K562 (cell line): ENCODE data around the gene RIPOR2. TPM values are rescaled to one million over a fixed set of nuclear protein-coding genes. Genes with fewer than 3 reads are reported as not detected.

Experiments used
- ATAC-seq: fragments of 200-7000 bp; cut with Tn5 transposase; 3 replicates; pipeline ENCODE4 v1.9.1; 2020; ENCODE audit warnings: moderate library complexity
- BruUV-seq: library from RNA; stranded (reverse); fragments of 400-500 nt; replicated peaks from 2 replicates; lab custom pipeline; 2021; lab: Mats Ljungman, UMichigan
- CTCF ChIA-PET: fragments of 300-600 bp; formaldehyde crosslinking; extraction: SDS; loops from one replicate; lab custom pipeline; 2021; ENCODE audit warnings: low intra/inter-chr PET ratio; lab: Yijun Ruan, JAX
- POLR2A ChIA-PET: fragments of 300-600, 350-650 bp; sonication (Branson Sonifier 250); formaldehyde crosslinking; extraction: SDS; loops from one replicate; lab custom pipeline; 2021; ENCODE audit warnings: antibody characterized with exemption, inconsistent platforms; lab: Yijun Ruan, JAX
- DNase-seq, 4 experiments: peaks; one replicate each; pipeline versions ENCODE4 v3.0.0 to v3.0.0-alpha.2; 2011 to 2018; ENCODE audit warnings: low spot score in 3 of 4, mixed read lengths in 3 of 4; ENCODE audit errors: extremely low read depth in 1 of 4
- FAIRE-seq: peaks from 2 replicates; lab custom pipeline; 2011; peaks lifted over from hg19 to GRCh38; lab: Jason Lieb, UNC
- H2AFZ ChIP-seq: 2 replicates; pipeline ENCODE4 v1.6.0; 2011; ENCODE audit warnings: low read depth, low read length, control low read depth, inconsistent platforms
- H3K27ac ChIP-seq: fragments of 200-600 bp; 3 replicates; pipeline ENCODE4 v1.8.0; 2011; ENCODE audit warnings: low read depth, mild to moderate bottlenecking, control low read depth, inconsistent platforms, low read length, moderate library complexity, mixed read lengths; ENCODE audit errors: extremely low read depth
- H3K27me3 ChIP-seq, 2 experiments: fragments of 300-600 bp in 1 of 2; 2 replicates in 1 of 2; 3 replicates in 1 of 2; pipeline versions ENCODE4 v1.6.0 to v1.8.0; 2011; ENCODE audit warnings: inconsistent platforms in 2 of 2, low read length in 2 of 2, mild to moderate bottlenecking in 1 of 2, mixed read lengths in 1 of 2, moderate library complexity in 1 of 2; ENCODE audit not compliant: control insufficient read depth in 2 of 2, insufficient read depth in 2 of 2
- H3K36me3 ChIP-seq: fragments of 300-600 bp; 3 replicates; pipeline ENCODE4 v1.8.0; 2011; ENCODE audit warnings: mild to moderate bottlenecking, low read length, inconsistent platforms; ENCODE audit not compliant: control insufficient read depth, insufficient read depth
- H3K4me1 ChIP-seq, 2 experiments: fragments of 200-600 bp in 1 of 2; replicated peaks in 1 of 2; 2 replicates in 1 of 2; 3 replicates in 1 of 2; pipeline versions ENCODE4 v1.5.1 to v1.8.0; 2011; ENCODE audit warnings: inconsistent platforms in 2 of 2, low read length in 2 of 2, mild to moderate bottlenecking in 1 of 2, mixed read lengths in 1 of 2, moderate library complexity in 1 of 2; ENCODE audit not compliant: control insufficient read depth in 2 of 2, insufficient read depth in 2 of 2
- H3K4me2 ChIP-seq: 2 replicates; pipeline ENCODE4 v1.6.1; 2011; ENCODE audit warnings: low read length, control low read depth, inconsistent platforms, mixed read lengths; ENCODE audit not compliant: insufficient read depth
- H3K4me3 ChIP-seq: fragments of 200-600 bp; sonication (generic), shearing (Covaris generic); 2 replicates; pipeline ENCODE4 v1.5.1; 2016; ENCODE audit warnings: control low read depth, inconsistent platforms
- H3K79me2 ChIP-seq: fragments of 200-600 bp; 3 replicates; pipeline ENCODE4 v1.8.0; 2011; ENCODE audit warnings: low read length, inconsistent platforms; ENCODE audit not compliant: control insufficient read depth, insufficient read depth
- H3K9ac ChIP-seq, 2 experiments: 2 replicates each; pipeline versions ENCODE4 v1.6.0 to v1.6.1; 2011; ENCODE audit warnings: low read depth in 2 of 2, low read length in 2 of 2, control low read depth in 1 of 2, inconsistent platforms in 1 of 2, mild to moderate bottlenecking in 1 of 2, mixed read lengths in 1 of 2; ENCODE audit not compliant: insufficient read depth in 1 of 2
- H3K9me1 ChIP-seq: one replicate; pipeline ENCODE4 v1.6.0; 2011; ENCODE audit warnings: inconsistent platforms, mild to moderate bottlenecking, low read length, moderate library complexity; ENCODE audit not compliant: control insufficient read depth, insufficient read depth
- H3K9me3 ChIP-seq: replicated peaks from 2 replicates; pipeline ENCODE4 v1.5.1; 2011; ENCODE audit warnings: low read depth, low read length, inconsistent platforms; ENCODE audit not compliant: control insufficient read depth, insufficient read depth
- H4K20me1 ChIP-seq: replicated peaks from 2 replicates; pipeline ENCODE4 v1.6.1; 2011; ENCODE audit warnings: low read length, inconsistent platforms, mixed read lengths; ENCODE audit not compliant: control insufficient read depth, insufficient read depth
- GTF3C2 ChIP-seq: IDR thresholded peaks from 3 replicates; pipeline ENCODE4 v1.6.1; 2011; ENCODE audit warnings: borderline replicate concordance, mild to moderate bottlenecking, moderate library complexity; ENCODE audit not compliant: insufficient read length; ENCODE audit errors: extremely low read depth
- LEF1 ChIP-seq: fragments of 450-650 bp; IDR thresholded peaks from 2 replicates; pipeline ENCODE4 v1.6.1; 2016; ENCODE audit warnings: mild to moderate bottlenecking
- PATZ1 ChIP-seq: fragments of 250-450 bp; sonication (Bioruptor Pico); IDR thresholded peaks from 2 replicates; pipeline ENCODE4 v1.5.0; 2020; ENCODE audit warnings: mild to moderate bottlenecking, borderline replicate concordance
- SNIP1 ChIP-seq: fragments of 450-650 bp; IDR thresholded peaks from 2 replicates; pipeline ENCODE4 v1.7.1; 2017; ENCODE audit warnings: low read depth, mild to moderate bottlenecking
- THAP7 ChIP-seq: fragments of 250-450 bp; sonication (Bioruptor Pico); IDR thresholded peaks from 2 replicates; pipeline ENCODE4 v1.5.0; 2021
- ZHX1 ChIP-seq: fragments of 150-350 bp; conservative IDR thresholded peaks from 2 replicates; pipeline ENCODE4 v1.6.1; 2014; ENCODE audit warnings: low read length
- ZNF695 ChIP-seq: fragments of 450-650 bp; formaldehyde crosslinking; IDR thresholded peaks from 2 replicates; pipeline ENCODE4 v1.4.0; 2020; ENCODE audit warnings: mild to moderate bottlenecking, moderate library complexity
- ZNF717 ChIP-seq: fragments of 250-450 bp; sonication (Bioruptor Pico); IDR thresholded peaks from 2 replicates; pipeline ENCODE4 v1.5.0; 2021
- WGBS: fragments of 100-300 bp; shearing (Covaris generic); methylation state at CpG from one replicate; pipeline ENCODE4 v1.1.6; 2016; ENCODE audit warnings: low coverage, mixed read lengths; ENCODE audit not compliant: insufficient coverage; ENCODE audit errors: missing lambda C conversion rate; 5-methylcytosine and 5-hydroxymethylcytosine counted together
- in situ Hi-C: fragments of 300-500 bp; cut with MboI; formaldehyde crosslinking; loops from 4 replicates; pipeline ENCODE4 v1.15.0; 2018; ENCODE audit warnings: inconsistent platforms, mixed read lengths
- intact Hi-C: fragments of 100-400 bp; cut with micrococcal nuclease; formaldehyde crosslinking; loops from 2 replicates; pipeline ENCODE4 v1.14.2; 2022
- polyA plus RNA-seq, 8 experiments: library from polyadenylated mRNA; depleted of rRNA in 4 of 8; stranded (reverse) in 5 of 8; unstranded in 3 of 8; fragments of >200 nt; fragmentation: Nextera tagmentation in 2 of 8; fragmentation: Illumina TruSeq in 1 of 8; extraction: Ambion mirVana in 2 of 8; extraction: Trizol in 1 of 8; gene quantifications; 2 replicates each; pipeline versions ENCODE4 v1.2.1 to v1.2.3, GENCODE V29; 2011 to 2014; ENCODE audit warnings: inconsistent platforms in 1 of 8, missing spikeins in 1 of 8
- total RNA-seq, 7 experiments: library from RNA; depleted of rRNA in 6 of 7; stranded (reverse); fragments of >200 nt in 6 of 7; fragmentation: Illumina TruSeq in 2 of 7; extraction: Trizol in 2 of 7; gene quantifications; 2 replicates each; pipeline versions ENCODE4 v1.2.1 to v1.2.3, GENCODE V29; 2011 to 2021; ENCODE audit warnings: low replicate concordance in 1 of 7

RIPOR2 gene
- total and polyA plus RNA-seq, 9 of the 15 experiments (the other 6 are each of a cell fraction or from before 2014, with no cell fraction given): 0.04 to 1.0 (median 0.47) TPM; not detected in 2

GRCh38 chr6:24874776-24875533 is 60.8 kb downstream of the RIPOR2 start:
- intact Hi-C loops (no loop called here), in situ Hi-C loops (no loop called here)
- H3K9ac ChIP-seq: no peak overlapping the region
- no peak overlapping the region for H2AFZ ChIP-seq
- H4K20me1 ChIP-seq: no peaks in the 10 kb centered on the region
- FAIRE-seq (no peak), DNase-seq (no peak), ATAC-seq (no peak)
- H3K9me1 ChIP-seq: no peaks in the 10 kb centered on the region
- 0% methylated on average over 7 of the region's 7 CpGs for WGBS
- CTCF ChIA-PET: no interaction called here
- H3K4me3 ChIP-seq: no peak overlapping the region
- no peaks in the 10 kb centered on the region for H3K36me3 ChIP-seq
- no peaks in the 10 kb centered on the region for H3K79me2 ChIP-seq
- H3K9me3 ChIP-seq: no peaks in the 10 kb centered on the region
- no peak overlapping the region for H3K4me2 ChIP-seq
- TF ChIP-seq SNIP1 (no peak), GTF3C2 (no peak), ZNF695 (CRISPR knock-in tag) (no peak), THAP7 (CRISPR knock-in tag) (no peak), PATZ1 (CRISPR knock-in tag) (no peak), ZNF717 (no peak), ZHX1 (no peak), LEF1 (no peak)
- H3K27me3 ChIP-seq: peaks cover 2 to 25% of the 10 kb centered on the region in 2 experiments; a peak in 3 of 5 replicates
- no peak overlapping the region for H3K27ac ChIP-seq
- H3K4me1 ChIP-seq: no peaks in the 10 kb centered on the region
- POLR2A ChIA-PET: interaction anchor here (0.9 to 1.0 kb wide), 2 partner anchors 44 to 100 kb away, joined by 3 to 4 read pairs; no protein-coding TSS in a partner anchor
- BruUV-seq: no TSS peak
